ENCODE measurements around the gene QDPR. TPM values are rescaled to one million over a fixed set of nuclear protein-coding genes. Genes with fewer than 3 reads are reported as not detected.

Gene QDPR
- total RNA-seq, 2 experiments from 2014 or later, result 31.5 to 31.6 TPM

DNA sequence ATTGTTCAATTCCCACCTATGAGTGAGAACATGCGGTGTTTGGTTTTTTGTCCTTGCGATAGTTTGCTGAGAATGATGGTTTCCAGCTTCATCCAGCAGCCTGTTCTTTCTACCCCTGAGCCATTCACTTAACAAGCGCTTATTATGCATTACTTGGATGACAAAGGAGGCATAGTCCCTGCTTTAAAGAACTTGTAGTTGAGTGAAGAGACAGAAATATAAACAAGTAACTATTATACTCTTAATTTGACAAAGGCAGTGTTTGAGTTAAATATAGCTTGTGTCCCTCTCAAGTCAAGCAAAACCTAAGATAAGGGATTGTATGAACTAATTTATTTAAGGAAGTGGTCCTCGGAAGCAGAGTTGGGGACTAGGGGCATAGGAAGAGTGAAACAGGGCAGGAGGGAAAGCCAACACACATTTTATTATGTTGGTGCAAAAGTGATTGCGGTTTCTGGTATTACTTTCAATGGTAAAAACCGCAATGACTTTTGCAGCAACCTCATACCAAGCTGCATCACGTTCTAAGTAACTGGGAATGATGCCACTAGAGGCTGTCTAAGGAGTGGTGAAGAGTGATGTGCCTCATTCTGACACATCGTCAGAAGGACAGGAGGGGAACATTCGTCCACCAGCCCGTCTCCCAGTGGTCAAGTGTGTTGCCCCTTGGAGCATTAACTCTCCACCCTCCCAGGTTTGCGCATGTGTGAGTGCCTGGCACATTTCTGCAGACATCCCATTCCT, 41.8 kb downstream of the QDPR start:
- TF ChIP-seq, protein P1, sequence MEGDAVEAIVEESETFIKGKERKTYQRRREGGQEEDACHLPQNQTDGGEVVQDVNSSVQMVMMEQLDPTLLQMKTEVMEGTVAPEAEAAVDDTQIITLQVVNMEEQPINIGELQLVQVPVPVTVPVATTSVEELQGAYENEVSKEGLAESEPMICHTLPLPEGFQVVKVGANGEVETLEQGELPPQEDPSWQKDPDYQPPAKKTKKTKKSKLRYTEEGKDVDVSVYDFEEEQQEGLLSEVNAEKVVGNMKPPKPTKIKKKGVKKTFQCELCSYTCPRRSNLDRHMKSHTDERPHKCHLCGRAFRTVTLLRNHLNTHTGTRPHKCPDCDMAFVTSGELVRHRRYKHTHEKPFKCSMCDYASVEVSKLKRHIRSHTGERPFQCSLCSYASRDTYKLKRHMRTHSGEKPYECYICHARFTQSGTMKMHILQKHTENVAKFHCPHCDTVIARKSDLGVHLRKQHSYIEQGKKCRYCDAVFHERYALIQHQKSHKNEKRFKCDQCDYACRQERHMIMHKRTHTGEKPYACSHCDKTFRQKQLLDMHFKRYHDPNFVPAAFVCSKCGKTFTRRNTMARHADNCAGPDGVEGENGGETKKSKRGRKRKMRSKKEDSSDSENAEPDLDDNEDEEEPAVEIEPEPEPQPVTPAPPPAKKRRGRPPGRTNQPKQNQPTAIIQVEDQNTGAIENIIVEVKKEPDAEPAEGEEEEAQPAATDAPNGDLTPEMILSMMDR (IDR thresholded peaks at IDR 0.05), result no peak
- Mint-ChIP-seq H3K27me3 (no peaks in the 10 kb centered on the region), H3K27ac (no peak overlapping the region), H3K36me3 (ENCODE audit: low read depth) (no peaks in the 10 kb centered on the region), H3K4me1 (ENCODE audit: low read depth) (peaks cover 2% of the 10 kb centered on the region), H3K9me3 (no peaks in the 10 kb centered on the region), H3K4me3 (no peak overlapping the region)
- no peak for ATAC-seq
- ChIA-PET POLR2A (no interaction called here), CTCF (interaction anchor here (2.2 to 3.8 kb wide), 4 partner anchors 13 to 123 kb away, joined by 6 to 28 read pairs (median 18); no protein-coding TSS in a partner anchor)
- DNase-seq, result no peak
- intact Hi-C loops (cut with micrococcal nuclease), result no loop called here

- DNase-seq (no peak), ATAC-seq (no peak)
- Mint-ChIP-seq H3K9me3 (no peaks in the 10 kb centered on the region), H3K27me3 (no peaks in the 10 kb centered on the region), H3K4me1 (ENCODE audit: low read depth) (peaks cover 2% of the 10 kb centered on the region), H3K27ac (no peak overlapping the region), H3K36me3 (ENCODE audit: low read depth) (no peaks in the 10 kb centered on the region), H3K4me3 (no peak overlapping the region)
- POLR2A ChIA-PET, result no interaction called here
- CTCF ChIA-PET, result interaction anchor here (0.6 to 2.2 kb wide), 2 partner anchors 21 to 123 kb away, joined by 3 to 6 read pairs; no protein-coding TSS in a partner anchor
- intact Hi-C loops (cut with micrococcal nuclease), result no loop called here
- TF ChIP-seq, protein P1 (IDR thresholded peaks at IDR 0.05), result no peak
These were observed 43.2 kb downstream of the QDPR start for GRCh38 chr4:17468619-17469221.

- CTCF ChIA-PET, result interaction anchor here (2.5 kb wide), 1 partner anchor 8 kb away, joined by 13 read pairs; no protein-coding TSS in a partner anchor
- TF ChIP-seq, protein P1 (IDR thresholded peaks at IDR 0.05), result no peak
- no peaks in the 10 kb centered on the region for H3K4me1 Mint-ChIP-seq (ENCODE audit: low read depth)
- H3K4me3 Mint-ChIP-seq, result no peak overlapping the region
- peaks cover 2% of the 10 kb centered on the region for H3K9me3 Mint-ChIP-seq
- no peaks in the 10 kb centered on the region for H3K36me3 Mint-ChIP-seq (ENCODE audit: low read depth)
- no peak overlapping the region for H3K27ac Mint-ChIP-seq
- POLR2A ChIA-PET, result no interaction called here
- intact Hi-C loops (cut with micrococcal nuclease), result no loop called here
- no peaks in the 10 kb centered on the region for H3K27me3 Mint-ChIP-seq
- DNase-seq (no peak), ATAC-seq (no peak)
These were observed 48.3 kb downstream of the QDPR start for GRCh38 chr4:17463606-17464005.

- Mint-ChIP-seq H3K36me3 (ENCODE audit: low read depth) (no peaks in the 10 kb centered on the region), H3K27me3 (peaks cover 2% of the 10 kb centered on the region), H3K27ac (no peak overlapping the region), H3K4me3 (no peak overlapping the region), H3K4me1 (ENCODE audit: low read depth) (no peaks in the 10 kb centered on the region), H3K9me3 (peaks cover 2% of the 10 kb centered on the region)
- no peak for ATAC-seq
- ChIA-PET CTCF (interaction anchor here (0.7 to 1.5 kb wide), 5 partner anchors 10 to 126 kb away, joined by 3 to 6 read pairs (median 3); no protein-coding TSS in a partner anchor), POLR2A (no interaction called here)
- intact Hi-C loops (cut with micrococcal nuclease), result no loop called here
- TF ChIP-seq, protein P1 (IDR thresholded peaks at IDR 0.05), result no peak
- DNase-seq, result no peak
These were observed 61.6 kb downstream of the QDPR start for GRCh38 chr4:17450269-17450804.

Measured in activated CD8-positive, alpha-beta T cell treated with anti-CD3 and anti-CD28 coated beads for 36 hours (primary cell).